Subcutaneous adipose tissue (tissue), 4 donors: ENCODE results near the gene KCNC2. TPM values are rescaled to one million over a fixed set of nuclear protein-coding genes. Genes with fewer than 3 reads are reported as not detected.

ENCODE experiments used
- CTCF ChIP-seq: fragments of 450-650 bp; IDR thresholded peaks from one replicate; pipeline ENCODE4 v1.5.1; 2016; ENCODE audit warnings: low read depth, mild to moderate bottlenecking, control low read depth, antibody characterized with exemption, moderate library complexity
- total RNA-seq, 4 donors: library from RNA; depleted of rRNA; stranded (reverse); fragments of >200 nt; gene quantifications; one replicate each; pipeline ENCODE4 v1.1.0, GENCODE V29; 2016

The KCNC2 gene
- total RNA-seq, 4 donors from 2014 or later, result not detected

DNA sequence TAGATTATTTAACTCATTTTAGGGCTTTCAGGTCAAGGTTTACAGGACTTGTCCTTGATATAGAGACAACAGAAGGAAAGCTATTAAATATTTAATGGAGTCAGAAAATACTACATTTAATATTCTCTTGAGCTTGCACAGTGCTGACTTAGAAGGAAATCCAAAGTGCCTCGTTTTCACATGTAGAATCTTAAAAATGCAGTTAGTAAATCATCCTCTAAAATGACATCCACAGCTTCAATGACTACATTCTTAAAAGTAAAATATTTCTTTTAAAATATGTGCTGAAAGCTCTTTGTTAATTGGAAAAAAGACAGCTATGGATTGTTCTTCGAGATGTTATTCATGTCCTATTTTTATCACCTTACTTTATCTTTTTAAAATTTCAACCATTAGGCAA is 146.9 kb downstream of the KCNC2 start:
- TF ChIP-seq CTCF, result no peak

- no peak for TF ChIP-seq CTCF
These were observed 151.4 kb downstream of the KCNC2 start for GRCh38 chr12:75058228-75058627.

- no peak for TF ChIP-seq CTCF
These were observed 160.9 kb downstream of the KCNC2 start for GRCh38 chr12:75048767-75049166.

DNA sequence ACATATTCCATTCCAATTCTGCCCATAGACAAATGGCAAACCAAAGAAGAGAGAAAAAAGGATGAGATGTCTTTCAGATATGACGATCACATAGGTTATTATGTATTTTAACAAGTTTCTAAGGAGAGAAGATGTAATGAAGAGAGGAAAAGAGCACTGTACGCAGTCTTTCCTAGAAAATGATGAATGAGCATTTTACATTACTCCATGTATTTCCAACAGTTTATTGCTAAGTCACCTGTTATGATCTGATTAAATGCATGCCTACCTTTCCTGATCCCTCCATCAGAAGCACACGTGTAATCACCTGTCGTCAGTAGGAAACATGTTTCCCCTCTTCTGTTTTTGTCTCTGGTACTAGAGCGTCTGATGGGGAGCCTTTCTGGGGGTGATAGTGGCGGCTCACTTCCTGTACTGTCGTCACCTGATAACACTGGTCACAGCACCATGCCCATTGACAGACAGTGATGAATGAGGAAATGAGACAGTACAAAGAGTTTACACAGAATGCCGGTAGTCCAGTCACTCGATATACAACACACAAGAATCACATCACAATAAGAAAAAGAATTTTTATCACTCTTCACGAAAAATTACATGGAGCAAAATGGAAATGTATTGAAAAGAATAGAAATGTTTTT is 161.6 kb downstream of the KCNC2 start:
- no peak for TF ChIP-seq CTCF

DNA sequence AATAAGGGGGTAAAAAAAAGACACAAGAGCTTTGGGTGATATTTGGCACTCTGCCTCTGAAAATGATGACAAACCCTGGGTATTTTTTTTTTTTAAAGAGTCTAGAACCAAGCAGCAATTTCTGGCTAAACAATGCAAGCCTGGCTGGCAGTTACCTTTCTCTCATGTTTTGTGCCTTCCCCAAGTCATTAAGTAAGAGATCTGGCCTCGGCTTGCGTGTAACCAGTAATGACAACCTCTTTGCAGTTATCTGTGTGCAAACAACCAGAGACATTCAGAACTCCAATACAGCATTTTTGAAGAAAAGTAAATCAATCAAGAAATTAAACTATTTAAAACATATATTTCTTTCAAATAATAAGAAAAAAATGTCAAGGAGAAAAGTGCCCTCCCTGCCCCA is 167.5 kb downstream of the KCNC2 start:
- no peak for TF ChIP-seq CTCF

- TF ChIP-seq CTCF, result no peak
These were observed 168.2 kb downstream of the KCNC2 start for GRCh38 chr12:75041472-75041871.

GRCh38 chr12:75020068-75020557 is 189.5 kb downstream of the KCNC2 start:
- TF ChIP-seq CTCF, result no peak
